Measurements from ENCODE around the gene KCTD6.

The KCTD6 gene

GRCh38 chr3:58487140-58487886 lies 4.6 kb upstream of the KCTD6 start:
- DNase-seq, result no peak

- no peak for DNase-seq
Measured at GRCh38 chr3:58488967-58489366, 2.9 kb upstream of the KCTD6 start.

DNA sequence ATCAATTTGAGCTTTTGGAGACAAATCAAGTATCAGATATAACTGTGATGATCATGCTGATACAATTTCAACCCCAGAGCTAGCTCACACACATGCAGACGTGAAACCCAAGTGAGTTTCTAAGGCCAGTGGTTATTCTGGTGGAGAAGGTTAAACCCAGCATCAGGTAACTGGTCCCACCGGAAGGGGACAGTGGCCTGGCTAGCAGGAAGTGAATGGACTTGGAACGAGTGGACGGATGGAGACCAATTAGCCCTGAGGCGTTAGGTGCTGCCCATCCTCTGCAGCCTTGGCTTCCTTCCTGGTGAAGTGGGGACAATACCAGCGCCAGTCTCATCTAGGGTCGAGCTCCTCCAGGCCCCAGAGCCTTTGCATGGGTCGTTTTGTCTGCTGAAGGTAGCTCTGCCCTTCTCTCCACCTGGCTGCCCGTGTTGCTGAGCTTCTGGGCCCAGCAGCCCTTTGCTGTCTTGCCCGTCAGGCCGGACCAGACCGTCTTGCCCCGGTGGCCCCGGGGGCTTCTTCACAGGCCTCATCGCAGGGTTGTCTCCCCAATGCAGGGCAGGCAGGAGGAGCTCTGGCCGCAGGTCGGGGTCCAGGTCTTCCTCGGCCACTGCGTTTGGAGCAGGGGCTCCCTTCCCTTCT lies 915 bp upstream of the KCTD6 start:
- no peak for DNase-seq

DNA sequence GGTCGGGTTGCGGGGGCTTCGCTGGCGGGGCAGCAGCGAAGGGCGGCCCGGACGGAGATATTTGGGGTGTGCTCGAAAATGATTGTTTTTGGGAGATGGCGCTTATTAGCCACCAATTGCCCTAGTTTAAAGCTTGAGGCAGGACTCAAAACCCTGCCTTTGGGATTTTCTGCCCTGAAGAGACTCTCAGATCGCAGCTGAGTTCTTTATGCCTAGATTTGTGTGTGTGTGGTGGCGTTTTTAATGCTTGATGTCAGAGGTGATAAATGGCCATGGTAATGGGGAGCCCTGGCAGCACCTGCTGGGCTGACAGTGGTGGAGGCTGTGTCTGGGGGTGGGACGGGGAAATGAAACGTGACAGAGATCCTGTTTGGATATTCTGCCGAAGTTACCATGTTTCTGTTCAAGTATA lies 604 bp downstream of the KCTD6 start:
- DNase-seq, result peak; percentile 31

DNA sequence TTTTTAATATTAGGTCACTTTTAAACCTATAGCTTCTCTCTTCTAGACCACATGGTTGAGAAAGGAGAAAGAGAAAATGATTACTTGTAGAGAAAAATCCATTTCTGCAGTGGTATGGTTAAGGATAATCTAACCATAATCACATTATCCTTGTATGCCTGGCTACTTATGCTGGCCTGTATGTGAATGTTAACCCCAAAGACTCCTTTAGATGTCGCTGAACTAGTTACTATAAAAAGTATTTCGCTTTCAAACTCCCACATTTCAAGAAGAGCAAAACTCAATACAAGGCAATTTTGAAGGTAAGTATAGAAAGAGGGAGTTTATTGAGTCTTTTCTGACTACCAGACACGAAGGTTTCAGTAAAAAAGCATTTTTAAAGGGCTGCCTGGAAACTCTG lies 2.2 kb downstream of the KCTD6 start:
- no peak for DNase-seq

GRCh38 chr3:58495101-58495500 lies 3.2 kb downstream of the KCTD6 start:
- no peak for DNase-seq

- DNase-seq, result no peak
Measured at GRCh38 chr3:58496206-58496857, 4.4 kb downstream of the KCTD6 start.

- DNase-seq, result no peak
Measured at GRCh38 chr3:58497097-58497496, 5.2 kb downstream of the KCTD6 start.

- DNase-seq, result no peak
Measured at GRCh38 chr3:58502872-58503271, 11.0 kb downstream of the KCTD6 start.

DNA sequence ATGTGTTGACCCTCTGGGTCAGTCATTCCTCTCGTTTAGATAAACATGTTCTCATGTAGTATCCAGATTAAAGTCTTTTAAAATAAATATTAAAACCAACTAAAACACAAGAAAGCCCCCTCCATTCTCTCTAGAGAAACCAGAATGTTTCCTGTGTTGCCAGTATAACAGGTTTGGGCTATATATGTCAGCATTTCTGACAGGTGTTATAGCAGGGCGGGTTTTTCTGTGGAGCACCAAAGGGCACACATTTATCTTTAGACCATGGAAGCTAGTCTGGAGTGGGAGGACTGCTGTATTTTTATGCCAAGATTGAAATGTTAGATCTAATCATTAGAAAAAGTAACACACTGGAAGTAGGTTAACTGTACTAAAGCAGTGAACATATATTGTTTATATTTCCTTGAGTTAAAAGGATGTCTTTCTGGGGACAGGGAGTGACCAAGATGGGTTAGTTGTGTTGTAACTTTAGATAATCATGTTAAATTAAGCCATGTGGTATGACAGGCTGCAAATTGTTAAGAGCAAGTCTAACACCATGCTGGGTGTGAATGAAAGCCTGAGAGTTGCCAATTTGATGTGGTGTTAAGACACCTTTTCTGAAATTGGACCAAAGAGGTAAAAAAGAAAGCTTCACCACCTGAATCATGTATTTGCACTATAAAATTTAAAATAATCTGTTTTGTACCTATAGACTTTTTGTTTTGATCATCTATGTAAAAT lies 15.6 kb downstream of the KCTD6 start:
- no peak for DNase-seq

DNA sequence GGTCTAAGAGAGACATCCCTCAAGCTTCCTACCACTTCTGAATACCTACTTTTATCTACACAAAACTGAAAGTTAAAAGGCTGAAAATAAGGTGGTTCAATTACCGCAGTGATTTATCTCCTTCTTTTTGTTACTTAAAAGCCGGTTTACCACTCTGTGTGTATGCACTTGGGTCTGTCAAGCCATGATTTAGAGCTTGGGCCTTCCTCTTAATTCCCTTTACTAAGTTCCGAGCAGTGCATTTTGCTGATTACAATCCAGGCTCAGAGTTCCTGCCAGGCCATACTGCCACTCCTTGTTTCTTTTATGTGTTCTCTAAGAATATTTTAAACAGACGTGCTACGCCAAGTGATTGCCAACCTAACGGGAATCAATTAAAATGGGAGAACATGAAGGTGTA lies 16.5 kb downstream of the KCTD6 start:
- DNase-seq, result no peak

DNA sequence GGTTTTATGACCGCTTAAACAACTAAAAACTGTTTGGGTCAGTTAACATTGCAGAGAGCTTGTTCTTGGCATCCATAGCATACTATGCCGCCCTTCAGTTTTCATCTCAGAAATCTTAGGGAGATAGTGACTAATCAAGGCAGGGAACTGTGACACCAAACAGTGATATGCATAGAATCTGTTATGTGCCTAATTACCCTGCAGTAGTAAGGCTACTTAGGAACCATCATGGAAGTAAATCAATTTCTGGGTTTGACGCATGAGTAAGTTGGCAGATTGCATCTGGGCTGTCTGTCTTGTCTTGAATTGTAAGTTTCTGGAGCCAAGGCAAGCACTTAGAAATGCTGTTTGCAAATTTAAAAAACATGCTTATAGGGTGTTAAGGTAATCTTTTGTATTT lies 22.5 kb downstream of the KCTD6 start:
- DNase-seq, result no peak

- no peak for DNase-seq
Measured at GRCh38 chr3:58518291-58518789, 26.4 kb downstream of the KCTD6 start.

- DNase-seq, result no peak
Measured at GRCh38 chr3:58519668-58520402, 27.9 kb downstream of the KCTD6 start.

- DNase-seq, result no peak
Measured at GRCh38 chr3:58520403-58521335, 28.8 kb downstream of the KCTD6 start.

GRCh38 chr3:58521336-58521670 lies 29.4 kb downstream of the KCTD6 start:
- DNase-seq, result no peak

DNA sequence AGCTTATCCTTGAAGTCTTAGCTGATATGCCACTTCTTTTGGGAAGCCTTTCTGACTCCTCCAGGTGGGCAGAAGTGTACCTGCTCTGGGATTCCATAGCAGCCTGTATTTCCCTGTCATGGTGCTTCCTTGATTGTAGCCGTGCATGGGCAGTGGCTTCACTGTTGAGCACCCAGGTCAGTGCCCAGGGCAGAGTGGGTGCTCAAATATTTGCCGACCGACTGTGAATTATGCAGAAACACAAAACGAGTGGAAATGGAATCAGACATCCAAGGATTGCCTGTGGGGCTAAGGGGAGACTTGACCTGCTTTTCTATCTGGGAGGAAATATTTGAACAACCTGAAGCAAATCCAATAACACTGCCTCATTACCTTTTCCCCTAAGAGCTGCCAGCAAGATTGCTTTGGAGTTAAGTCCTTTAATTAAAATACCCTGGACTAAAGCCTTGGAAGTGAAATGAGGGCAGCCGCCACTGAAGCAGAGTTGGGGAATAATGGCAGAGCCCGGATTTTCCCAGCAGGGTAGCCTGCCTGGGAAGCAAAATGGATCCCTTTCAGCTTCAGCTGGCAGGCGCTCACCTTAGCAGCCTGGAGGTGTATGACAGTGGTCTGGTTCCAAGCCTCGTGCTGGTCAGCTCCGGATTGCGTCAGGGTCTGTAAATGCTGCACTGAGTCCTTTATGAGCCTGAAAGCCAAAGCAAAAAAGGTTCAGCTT lies 30.2 kb downstream of the KCTD6 start:
- no peak for DNase-seq

GRCh38 chr3:58522759-58523425 lies 31.0 kb downstream of the KCTD6 start:
- no peak for DNase-seq

DNA sequence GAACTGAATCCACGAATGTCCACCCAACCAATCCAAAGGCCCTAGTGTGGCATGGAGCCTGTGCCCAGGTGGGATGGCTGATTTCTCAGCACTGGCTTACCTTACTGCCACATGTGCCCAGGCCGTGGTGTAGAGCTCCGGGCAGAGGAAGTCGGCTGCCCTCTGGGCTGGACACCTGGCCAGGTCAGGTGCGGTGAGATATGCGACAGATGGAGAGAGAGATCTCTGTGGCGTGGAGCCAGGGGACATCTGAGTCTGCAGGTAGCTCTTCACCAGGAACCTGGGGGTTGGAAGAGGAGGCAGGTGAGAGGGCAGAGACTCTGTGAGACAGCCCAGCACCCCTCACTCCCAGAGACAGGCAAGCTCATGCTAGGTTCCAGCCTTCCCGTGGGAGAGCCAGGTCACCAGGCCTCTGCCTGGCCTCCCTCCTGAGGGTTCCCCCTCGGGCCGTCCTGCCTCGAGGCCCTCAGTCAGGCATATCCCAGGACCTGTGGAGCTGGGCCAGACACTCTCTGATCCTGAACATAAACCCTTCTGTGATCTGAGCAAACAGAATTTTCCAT lies 32.5 kb downstream of the KCTD6 start:
- no peak for DNase-seq

GRCh38 chr3:58526515-58526957 lies 34.6 kb downstream of the KCTD6 start:
- DNase-seq, result no peak
